SK-N-SH treated with all-trans-retinoic acid at 6 μM for 48 hours (cell line): ENCODE measurements around the gene CRLF1.

Source experiments
- ATAC-seq: fragments of 200-7000 bp; cut with Tn5 transposase; 3 replicates; pipeline ENCODE4 v1.9.1; 2020; ENCODE audit warnings: mild to moderate bottlenecking, moderate library complexity
- CSDC2 ChIP-seq: fragments of 250-450 bp; sonication (Bioruptor Pico); IDR thresholded peaks from 2 replicates; pipeline ENCODE4 v1.5.0; 2020; ENCODE audit warnings: mild to moderate bottlenecking, moderate library complexity
- ESRRG ChIP-seq: fragments of 250-450 bp; sonication (Bioruptor Pico); IDR thresholded peaks from 2 replicates; pipeline ENCODE4 v1.6.1; 2021; ENCODE audit warnings: mild to moderate bottlenecking
- GLIS3 ChIP-seq: fragments of 250-450 bp; sonication (Bioruptor Pico); IDR thresholded peaks from 2 replicates; pipeline ENCODE4 v1.5.0; 2020; ENCODE audit warnings: mild to moderate bottlenecking, moderate library complexity
- OSR1 ChIP-seq: fragments of 250-450 bp; sonication (Bioruptor Pico); IDR thresholded peaks from 2 replicates; pipeline ENCODE4 v1.8.0; 2022; ENCODE audit warnings: moderate library complexity, mild to moderate bottlenecking, inconsistent platforms
- PPARA ChIP-seq: fragments of 250-450 bp; sonication (Bioruptor Pico); IDR thresholded peaks from 2 replicates; pipeline ENCODE4 v1.5.0; 2020; ENCODE audit warnings: mild to moderate bottlenecking, borderline replicate concordance
- RARB ChIP-seq: fragments of 250-450 bp; sonication (Bioruptor Pico); IDR thresholded peaks from 2 replicates; pipeline ENCODE4 v1.8.0; 2021; ENCODE audit warnings: mild to moderate bottlenecking, moderate library complexity
- SNAI2 ChIP-seq: fragments of 250-450 bp; sonication (Bioruptor Pico); IDR thresholded peaks from 2 replicates; pipeline ENCODE4 v1.5.0; 2020; ENCODE audit warnings: mild to moderate bottlenecking, moderate library complexity
- TCF4 ChIP-seq: fragments of 250-450 bp; sonication (Bioruptor Pico); IDR thresholded peaks from 2 replicates; pipeline ENCODE4 v1.8.0; 2021; ENCODE audit warnings: mild to moderate bottlenecking, moderate library complexity, borderline replicate concordance
- TOX ChIP-seq: fragments of 250-450 bp; sonication (Bioruptor Pico); IDR thresholded peaks from 2 replicates; pipeline ENCODE4 v1.8.0; 2021; ENCODE audit warnings: mild to moderate bottlenecking, moderate library complexity, borderline replicate concordance
- ZC3H10 ChIP-seq: fragments of 250-450 bp; sonication (Bioruptor Pico); IDR thresholded peaks from 2 replicates; pipeline ENCODE4 v1.5.1; 2021; ENCODE audit warnings: mild to moderate bottlenecking, moderate library complexity
- ZFP3 ChIP-seq: fragments of 250-450 bp; sonication (Bioruptor Pico); IDR thresholded peaks from 2 replicates; pipeline ENCODE4 v1.5.0; 2020; ENCODE audit warnings: mild to moderate bottlenecking, moderate library complexity
- ZFP30 ChIP-seq: fragments of 450-650 bp; formaldehyde crosslinking; IDR thresholded peaks from 2 replicates; pipeline ENCODE4 v1.5.0; 2022; ENCODE audit warnings: mild to moderate bottlenecking, moderate library complexity
- ZNF565 ChIP-seq: fragments of 450-650 bp; formaldehyde crosslinking; conservative IDR thresholded peaks from 2 replicates; pipeline ENCODE4 v1.5.0; 2020; ENCODE audit warnings: low read depth, mild to moderate bottlenecking, moderate library complexity
- ZNF70 ChIP-seq: fragments of 450-650 bp; formaldehyde crosslinking; IDR thresholded peaks from 2 replicates; pipeline ENCODE4 v1.5.0; 2020; ENCODE audit warnings: mild to moderate bottlenecking, moderate library complexity
- ZNF8 ChIP-seq: fragments of 450-650 bp; formaldehyde crosslinking; IDR thresholded peaks from 2 replicates; pipeline ENCODE4 v1.5.0; 2020; ENCODE audit warnings: mild to moderate bottlenecking, moderate library complexity
- TF ChIP-seq, protein P1 (sequence below): fragments of 250-450 bp; sonication (Bioruptor Pico); IDR thresholded peaks from 2 replicates; pipeline ENCODE4 v1.5.1; 2020; ENCODE audit warnings: low read depth, mild to moderate bottlenecking, moderate library complexity
- TF ChIP-seq, protein P2 (sequence below): fragments of 250-450 bp; sonication (Bioruptor Pico); IDR thresholded peaks from 2 replicates; pipeline ENCODE4 v1.5.0; 2020; ENCODE audit warnings: mild to moderate bottlenecking, moderate library complexity
- TF ChIP-seq, protein P3 (sequence below): fragments of 250-450 bp; sonication (Bioruptor Pico); IDR thresholded peaks from 2 replicates; pipeline ENCODE4 v1.5.1; 2021; ENCODE audit warnings: mild to moderate bottlenecking, moderate library complexity
- TF ChIP-seq, protein P4 (sequence below): fragments of 250-450 bp; sonication (Bioruptor Pico); IDR thresholded peaks from 2 replicates; pipeline ENCODE4 v1.8.0; 2020; ENCODE audit warnings: mild to moderate bottlenecking, moderate library complexity, borderline replicate concordance

Gene CRLF1

DNA sequence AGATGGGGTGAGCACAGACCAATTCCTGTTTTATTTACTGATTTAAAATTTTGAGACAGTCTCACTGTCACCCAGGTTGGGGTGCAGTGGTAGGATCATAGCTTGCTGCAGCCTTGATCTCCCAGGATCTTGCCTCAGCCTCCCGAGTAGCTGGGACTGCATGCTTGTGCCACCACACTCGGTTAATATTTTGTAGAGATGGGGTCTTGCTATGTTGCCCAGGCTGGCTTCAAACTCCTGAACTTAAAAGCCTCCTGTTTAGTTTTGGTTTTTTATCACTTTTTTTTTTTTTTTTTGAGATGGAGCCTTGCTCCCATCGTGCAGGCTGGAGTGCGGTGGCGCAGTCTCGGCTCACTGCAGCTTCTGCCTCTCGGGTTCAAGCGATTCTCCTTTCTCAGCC lies 30.2 kb downstream of the CRLF1 start:
- no peak for TF ChIP-seq GLIS3 (CRISPR knock-in tag)
- TF ChIP-seq, protein P1, sequence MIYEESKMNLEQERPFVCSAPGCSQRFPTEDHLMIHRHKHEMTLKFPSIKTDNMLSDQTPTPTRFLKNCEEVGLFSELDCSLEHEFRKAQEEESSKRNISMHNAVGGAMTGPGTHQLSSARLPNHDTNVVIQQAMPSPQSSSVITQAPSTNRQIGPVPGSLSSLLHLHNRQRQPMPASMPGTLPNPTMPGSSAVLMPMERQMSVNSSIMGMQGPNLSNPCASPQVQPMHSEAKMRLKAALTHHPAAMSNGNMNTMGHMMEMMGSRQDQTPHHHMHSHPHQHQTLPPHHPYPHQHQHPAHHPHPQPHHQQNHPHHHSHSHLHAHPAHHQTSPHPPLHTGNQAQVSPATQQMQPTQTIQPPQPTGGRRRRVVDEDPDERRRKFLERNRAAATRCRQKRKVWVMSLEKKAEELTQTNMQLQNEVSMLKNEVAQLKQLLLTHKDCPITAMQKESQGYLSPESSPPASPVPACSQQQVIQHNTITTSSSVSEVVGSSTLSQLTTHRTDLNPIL = no peak
- TF ChIP-seq, all 23 proteins: peak for 0
- ATAC-seq = no peak

DNA sequence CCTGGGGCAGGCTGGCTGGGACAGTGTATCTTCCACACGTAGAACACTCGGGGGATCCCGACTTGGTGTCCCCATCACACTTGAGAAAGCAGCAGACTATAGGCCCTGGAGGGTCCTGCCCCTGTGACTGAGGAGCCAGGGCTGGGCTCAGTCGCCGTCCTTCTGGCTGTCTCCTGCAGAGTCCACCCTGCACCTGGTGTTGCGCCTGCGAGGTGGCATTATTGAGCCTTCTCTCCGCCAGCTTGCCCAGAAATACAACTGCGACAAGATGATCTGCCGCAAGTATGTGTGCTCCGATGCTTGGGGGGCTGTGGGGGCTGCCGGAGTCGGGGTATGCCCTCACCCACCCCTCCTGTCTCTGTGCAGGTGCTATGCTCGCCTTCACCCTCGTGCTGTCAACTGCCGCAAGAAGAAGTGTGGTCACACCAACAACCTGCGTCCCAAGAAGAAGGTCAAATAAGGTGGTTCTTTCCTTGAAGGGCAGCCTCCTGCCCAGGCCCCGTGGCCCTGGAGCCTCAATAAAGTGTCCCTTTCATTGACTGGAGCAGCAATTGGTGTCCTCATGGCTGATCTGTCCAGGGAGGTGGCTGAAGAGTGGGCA lies 31.8 kb downstream of the CRLF1 start:
- ATAC-seq = no peak
- TF ChIP-seq TCF4 = no peak

DNA sequence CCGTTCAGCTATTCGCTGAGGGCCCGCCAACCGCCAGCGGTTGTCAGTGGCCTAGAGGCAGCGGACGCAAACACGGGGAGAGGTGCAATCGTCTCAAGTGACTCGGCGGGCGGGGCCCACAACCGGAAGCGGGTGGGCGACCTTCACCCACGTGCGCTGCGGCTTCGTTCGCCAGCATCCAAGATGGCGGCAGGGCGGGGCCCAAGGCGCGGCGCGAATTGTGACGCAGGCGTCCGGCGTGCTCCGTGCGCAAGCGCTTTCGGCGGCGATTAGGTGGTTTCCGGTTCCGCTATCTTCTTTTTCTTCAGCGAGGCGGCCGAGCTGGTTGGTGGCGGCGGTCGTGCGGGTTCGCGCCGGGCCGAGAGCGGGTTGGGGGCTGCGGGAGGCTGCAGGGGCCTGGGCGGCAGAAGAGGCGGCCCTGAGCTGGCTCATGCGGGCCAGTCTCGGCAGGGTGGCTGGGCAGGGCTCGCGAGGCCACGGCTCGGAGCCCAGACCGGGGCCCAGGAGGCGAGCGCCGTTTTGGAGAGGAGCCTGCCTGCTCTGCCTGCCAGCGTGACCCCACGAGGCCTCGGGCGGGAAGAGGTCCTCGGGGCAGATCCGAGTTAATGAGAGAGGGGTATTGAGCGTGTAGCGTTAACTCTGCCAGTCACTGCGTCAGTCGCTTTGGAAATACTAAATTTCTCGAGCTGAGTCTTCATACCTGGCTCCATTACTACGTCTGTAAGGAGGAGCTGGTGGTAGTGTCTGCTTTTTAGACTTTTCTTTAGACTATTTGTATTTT lies 34.8 kb downstream of the CRLF1 start, which contains the start of gene UBA52:
UBA52 (plus strand) TSS at position 294 of the 781 bp plus-strand sequence. CDS start 1,444 bp downstream, outside the sequence.
- ATAC-seq = peak; percentile 97
- TF ChIP-seq, protein P2, sequence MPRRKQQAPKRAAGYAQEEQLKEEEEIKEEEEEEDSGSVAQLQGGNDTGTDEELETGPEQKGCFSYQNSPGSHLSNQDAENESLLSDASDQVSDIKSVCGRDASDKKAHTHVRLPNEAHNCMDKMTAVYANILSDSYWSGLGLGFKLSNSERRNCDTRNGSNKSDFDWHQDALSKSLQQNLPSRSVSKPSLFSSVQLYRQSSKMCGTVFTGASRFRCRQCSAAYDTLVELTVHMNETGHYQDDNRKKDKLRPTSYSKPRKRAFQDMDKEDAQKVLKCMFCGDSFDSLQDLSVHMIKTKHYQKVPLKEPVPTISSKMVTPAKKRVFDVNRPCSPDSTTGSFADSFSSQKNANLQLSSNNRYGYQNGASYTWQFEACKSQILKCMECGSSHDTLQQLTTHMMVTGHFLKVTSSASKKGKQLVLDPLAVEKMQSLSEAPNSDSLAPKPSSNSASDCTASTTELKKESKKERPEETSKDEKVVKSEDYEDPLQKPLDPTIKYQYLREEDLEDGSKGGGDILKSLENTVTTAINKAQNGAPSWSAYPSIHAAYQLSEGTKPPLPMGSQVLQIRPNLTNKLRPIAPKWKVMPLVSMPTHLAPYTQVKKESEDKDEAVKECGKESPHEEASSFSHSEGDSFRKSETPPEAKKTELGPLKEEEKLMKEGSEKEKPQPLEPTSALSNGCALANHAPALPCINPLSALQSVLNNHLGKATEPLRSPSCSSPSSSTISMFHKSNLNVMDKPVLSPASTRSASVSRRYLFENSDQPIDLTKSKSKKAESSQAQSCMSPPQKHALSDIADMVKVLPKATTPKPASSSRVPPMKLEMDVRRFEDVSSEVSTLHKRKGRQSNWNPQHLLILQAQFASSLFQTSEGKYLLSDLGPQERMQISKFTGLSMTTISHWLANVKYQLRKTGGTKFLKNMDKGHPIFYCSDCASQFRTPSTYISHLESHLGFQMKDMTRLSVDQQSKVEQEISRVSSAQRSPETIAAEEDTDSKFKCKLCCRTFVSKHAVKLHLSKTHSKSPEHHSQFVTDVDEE (CRISPR knock-in tag) = no peak
- TF ChIP-seq ZNF565 (CRISPR knock-in tag) (no peak), ESRRG (CRISPR knock-in tag) (no peak), PPARA (no peak), ZC3H10 (CRISPR knock-in tag) (0 out of 2 replicates have a peak, but pooled peaks have one; percentile 5)
- TF ChIP-seq, all 23 proteins: peak for 1

DNA sequence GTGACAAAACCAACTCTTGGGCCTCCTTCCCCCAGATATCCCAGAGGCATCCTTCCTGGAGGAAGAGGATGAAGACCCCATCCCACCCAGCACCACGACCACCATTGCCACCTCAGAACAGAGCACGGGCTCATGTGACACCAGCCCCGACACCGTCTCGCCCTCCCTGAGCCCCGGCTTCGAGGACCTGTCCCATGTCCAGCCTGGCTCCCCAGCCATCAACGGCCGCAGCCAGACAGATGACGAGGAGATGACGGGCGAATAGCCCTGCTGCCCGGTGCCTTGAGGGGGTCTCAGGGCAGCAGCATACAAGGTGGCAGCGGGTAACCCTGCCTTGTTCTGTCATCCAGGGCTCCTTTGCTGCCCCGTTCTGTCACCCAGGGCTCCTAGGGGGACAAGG lies 38.2 kb downstream of the CRLF1 start:
- TF ChIP-seq ZFP3 (CRISPR knock-in tag) (no peak), ZNF70 (no peak), PPARA (no peak)
- TF ChIP-seq, protein P3, sequence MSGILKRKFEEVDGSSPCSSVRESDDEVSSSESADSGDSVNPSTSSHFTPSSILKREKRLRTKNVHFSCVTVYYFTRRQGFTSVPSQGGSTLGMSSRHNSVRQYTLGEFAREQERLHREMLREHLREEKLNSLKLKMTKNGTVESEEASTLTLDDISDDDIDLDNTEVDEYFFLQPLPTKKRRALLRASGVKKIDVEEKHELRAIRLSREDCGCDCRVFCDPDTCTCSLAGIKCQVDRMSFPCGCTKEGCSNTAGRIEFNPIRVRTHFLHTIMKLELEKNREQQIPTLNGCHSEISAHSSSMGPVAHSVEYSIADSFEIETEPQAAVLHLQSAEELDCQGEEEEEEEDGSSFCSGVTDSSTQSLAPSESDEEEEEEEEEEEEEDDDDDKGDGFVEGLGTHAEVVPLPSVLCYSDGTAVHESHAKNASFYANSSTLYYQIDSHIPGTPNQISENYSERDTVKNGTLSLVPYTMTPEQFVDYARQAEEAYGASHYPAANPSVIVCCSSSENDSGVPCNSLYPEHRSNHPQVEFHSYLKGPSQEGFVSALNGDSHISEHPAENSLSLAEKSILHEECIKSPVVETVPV (CRISPR knock-in tag) = no peak
- ATAC-seq = no peak

DNA sequence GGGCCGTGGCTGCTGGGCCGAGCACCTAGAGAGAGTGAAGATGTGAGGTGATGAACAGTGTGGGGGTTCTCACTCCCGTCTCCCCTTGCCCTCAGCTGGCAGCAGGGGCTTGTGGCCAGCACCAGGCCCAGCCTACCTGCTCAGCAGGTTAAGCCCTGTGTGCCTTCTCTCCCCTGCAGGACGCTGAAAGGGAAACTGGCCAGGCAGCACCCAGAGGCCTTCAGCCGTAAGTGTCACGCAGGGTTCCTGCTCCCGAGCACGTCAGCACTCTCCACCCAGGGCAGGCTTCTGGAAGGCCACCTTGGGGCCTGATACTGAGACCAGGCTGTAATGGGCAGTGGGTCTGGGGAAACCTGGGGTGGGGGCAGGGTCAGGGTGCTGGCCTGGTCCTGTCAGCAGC lies 39.6 kb downstream of the CRLF1 start:
- no peak for ATAC-seq
- no peak for TF ChIP-seq ZFP30 (CRISPR knock-in tag)
- TF ChIP-seq, protein P2 (CRISPR knock-in tag) = no peak
- TF ChIP-seq OSR1 (CRISPR knock-in tag) = no peak
- TF ChIP-seq ZC3H10 (CRISPR knock-in tag) = no peak
- TF ChIP-seq TOX (CRISPR knock-in tag) = no peak
- no peak for TF ChIP-seq ZNF8 (CRISPR knock-in tag)
- TF ChIP-seq, protein P4, sequence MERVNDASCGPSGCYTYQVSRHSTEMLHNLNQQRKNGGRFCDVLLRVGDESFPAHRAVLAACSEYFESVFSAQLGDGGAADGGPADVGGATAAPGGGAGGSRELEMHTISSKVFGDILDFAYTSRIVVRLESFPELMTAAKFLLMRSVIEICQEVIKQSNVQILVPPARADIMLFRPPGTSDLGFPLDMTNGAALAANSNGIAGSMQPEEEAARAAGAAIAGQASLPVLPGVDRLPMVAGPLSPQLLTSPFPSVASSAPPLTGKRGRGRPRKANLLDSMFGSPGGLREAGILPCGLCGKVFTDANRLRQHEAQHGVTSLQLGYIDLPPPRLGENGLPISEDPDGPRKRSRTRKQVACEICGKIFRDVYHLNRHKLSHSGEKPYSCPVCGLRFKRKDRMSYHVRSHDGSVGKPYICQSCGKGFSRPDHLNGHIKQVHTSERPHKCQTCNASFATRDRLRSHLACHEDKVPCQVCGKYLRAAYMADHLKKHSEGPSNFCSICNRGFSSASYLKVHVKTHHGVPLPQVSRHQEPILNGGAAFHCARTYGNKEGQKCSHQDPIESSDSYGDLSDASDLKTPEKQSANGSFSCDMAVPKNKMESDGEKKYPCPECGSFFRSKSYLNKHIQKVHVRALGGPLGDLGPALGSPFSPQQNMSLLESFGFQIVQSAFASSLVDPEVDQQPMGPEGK (CRISPR knock-in tag) = no peak
- no peak for TF ChIP-seq RARB
- no peak for TF ChIP-seq ESRRG (CRISPR knock-in tag)
- TF ChIP-seq ZNF565 (CRISPR knock-in tag) = no peak
- TF ChIP-seq ZFP3 (CRISPR knock-in tag) = no peak
- TF ChIP-seq SNAI2 (CRISPR knock-in tag) = no peak
- TF ChIP-seq ZNF70 = no peak
- TF ChIP-seq CSDC2 = no peak
